ENCODE measurements around the gene TAPBP.
"Not testable (repeated sequence)": the region's sequence is repeated elsewhere in the genome, so short reads cannot be mapped to it uniquely, and the experiment has no call there.

The TAPBP gene

GRCh38 chr6:33295621-33296369, 18.1 kb downstream of the TAPBP start:
- DNase-seq: no peak

- no peak for DNase-seq
Measured at GRCh38 chr6:33294086-33294823, 19.6 kb downstream of the TAPBP start.

- no peak for DNase-seq
Measured at GRCh38 chr6:33292996-33293682, 20.7 kb downstream of the TAPBP start.

- DNase-seq: no peak
Measured at GRCh38 chr6:33290459-33290858, 23.4 kb downstream of the TAPBP start.

- DNase-seq: no peak
Measured at GRCh38 chr6:33289784-33290315, 24.0 kb downstream of the TAPBP start.

- DNase-seq: peak; percentile 94
Measured at GRCh38 chr6:33288921-33289783, 24.7 kb downstream of the TAPBP start, which contains the start of the genes PFDN6 and WDR46. PFDN6 (plus strand) TSS chr6:33289601; CDS start chr6:33289857, 256 bp downstream. WDR46 (minus strand) TSS chr6:33289239; CDS start chr6:33289170, 69 bp downstream.

- DNase-seq: no peak
Measured at GRCh38 chr6:33288141-33288920, 25.5 kb downstream of the TAPBP start.

GRCh38 chr6:33286946-33287914, 26.6 kb downstream of the TAPBP start:
- DNase-seq: no peak

- DNase-seq: not testable (repeated sequence)
Measured at GRCh38 chr6:33285214-33285613, 28.7 kb downstream of the TAPBP start.

GRCh38 chr6:33280539-33280938, 33.3 kb downstream of the TAPBP start:
- DNase-seq: no peak

GRCh38 chr6:33279971-33280511, 33.8 kb downstream of the TAPBP start:
- DNase-seq: peak; percentile 32

GRCh38 chr6:33279257-33279695, 34.6 kb downstream of the TAPBP start:
- DNase-seq: no peak

- no peak for DNase-seq
Measured at GRCh38 chr6:33278810-33279209, 35.1 kb downstream of the TAPBP start.

GRCh38 chr6:33278392-33278741, 35.5 kb downstream of the TAPBP start:
- no peak for DNase-seq

GRCh38 chr6:33277663-33278391, 36.1 kb downstream of the TAPBP start:
- no peak for DNase-seq

GRCh38 chr6:33276864-33277662, 36.8 kb downstream of the TAPBP start, which contains the start of gene B3GALT4:
B3GALT4 (plus strand) TSS chr6:33277123; CDS start chr6:33277420, 297 bp downstream.
- peak; percentile 76 for DNase-seq

GRCh38 chr6:33276581-33276863, 37.4 kb downstream of the TAPBP start:
- DNase-seq: no peak
